OCI-LY1 (cell line): ENCODE results near the gene TRAPPC5.

Experiments used
- H2AFZ ChIP-seq: fragments of 200-600 bp; sonication (generic), shearing (Covaris generic); 2 replicates; pipeline ENCODE4 v1.6.0; 2014; ENCODE audit warnings: antibody characterized with exemption, mild to moderate bottlenecking, low read length
- H3F3A ChIP-seq: fragments of 200-600 bp; sonication (generic), shearing (Covaris generic); 2 replicates; pipeline ENCODE4 v1.6.0; 2014; ENCODE audit warnings: mild to moderate bottlenecking, antibody characterized with exemption, low read length, moderate library complexity; ENCODE audit not compliant: insufficient read depth
- H3K27ac ChIP-seq: fragments of 200-600 bp; sonication (generic); 2 replicates; pipeline ENCODE4 v1.5.1; 2014; ENCODE audit warnings: low read length, mixed run types, mild to moderate bottlenecking, low read depth; ENCODE audit not compliant: poor library complexity, severe bottlenecking
- H3K27me3 ChIP-seq: fragments of 200-600 bp; sonication (generic); 2 replicates; pipeline ENCODE4 v1.6.0; 2014; ENCODE audit warnings: antibody characterized with exemption, mild to moderate bottlenecking, low read length, moderate library complexity; ENCODE audit not compliant: insufficient read depth
- H3K36me3 ChIP-seq: fragments of 200-600 bp; sonication (generic); 2 replicates; pipeline ENCODE4 v1.6.1; 2014; ENCODE audit warnings: mild to moderate bottlenecking, antibody characterized with exemption, low read length, moderate library complexity, mixed read lengths; ENCODE audit not compliant: insufficient read depth
- H3K4me1 ChIP-seq: fragments of 200-600 bp; sonication (generic); 2 replicates; pipeline ENCODE4 v1.5.1; 2014; ENCODE audit warnings: mild to moderate bottlenecking, low read length, moderate library complexity; ENCODE audit not compliant: insufficient read depth, severe bottlenecking
- H3K4me2 ChIP-seq: fragments of 200-600 bp; sonication (generic), shearing (Covaris generic); 2 replicates; pipeline ENCODE4 v1.6.1; 2014; ENCODE audit warnings: low read length
- H3K4me3 ChIP-seq: fragments of 200-600 bp; sonication (generic); 2 replicates; pipeline ENCODE4 v1.5.1; 2014; ENCODE audit warnings: low read length, low read depth, mild to moderate bottlenecking, mixed read lengths; ENCODE audit not compliant: poor library complexity, severe bottlenecking
- H3K79me2 ChIP-seq: fragments of 200-600 bp; shearing (Covaris generic); 2 replicates; pipeline ENCODE4 v1.6.1; 2016; ENCODE audit warnings: mixed run types, low read length, mixed read lengths; ENCODE audit not compliant: insufficient read depth
- H3K9ac ChIP-seq: fragments of 200-600 bp; sonication (generic), shearing (Covaris generic); 2 replicates; pipeline ENCODE4 v1.6.1; 2014; ENCODE audit warnings: mild to moderate bottlenecking, low read length, mixed read lengths
- H3K9me2 ChIP-seq: fragments of 200-600 bp; sonication (generic), shearing (Covaris generic); 2 replicates; pipeline ENCODE4 v1.6.1; 2014; ENCODE audit warnings: low read depth, mild to moderate bottlenecking, low read length, mixed read lengths
- H3K9me3 ChIP-seq: fragments of 200-600 bp; shearing (Covaris generic); 2 replicates; pipeline ENCODE4 v1.6.1; 2014; ENCODE audit warnings: low read length, mixed read lengths
- H4K20me1 ChIP-seq: fragments of 200-600 bp; sonication (generic), shearing (Covaris generic); 2 replicates; pipeline ENCODE4 v1.6.0; 2016; ENCODE audit warnings: mild to moderate bottlenecking, low read length; ENCODE audit not compliant: insufficient read depth
- EZH2 ChIP-seq: fragments of 200-600 bp; sonication (generic), shearing (Covaris generic); IDR thresholded peaks from 2 replicates; pipeline ENCODE4 v1.8.0; 2017; ENCODE audit warnings: borderline replicate concordance, mixed run types, mild to moderate bottlenecking, antibody characterized with exemption, low read length, moderate library complexity, mixed read lengths
- TF ChIP-seq, protein P1 (sequence below): fragments of 200-600 bp; sonication (generic), shearing (Covaris generic); IDR thresholded peaks from 2 replicates; pipeline ENCODE4 v1.5.1; 2017; ENCODE audit warnings: mild to moderate bottlenecking, antibody characterized with exemption, low read length, moderate library complexity, mixed read lengths

TRAPPC5 gene

DNA sequence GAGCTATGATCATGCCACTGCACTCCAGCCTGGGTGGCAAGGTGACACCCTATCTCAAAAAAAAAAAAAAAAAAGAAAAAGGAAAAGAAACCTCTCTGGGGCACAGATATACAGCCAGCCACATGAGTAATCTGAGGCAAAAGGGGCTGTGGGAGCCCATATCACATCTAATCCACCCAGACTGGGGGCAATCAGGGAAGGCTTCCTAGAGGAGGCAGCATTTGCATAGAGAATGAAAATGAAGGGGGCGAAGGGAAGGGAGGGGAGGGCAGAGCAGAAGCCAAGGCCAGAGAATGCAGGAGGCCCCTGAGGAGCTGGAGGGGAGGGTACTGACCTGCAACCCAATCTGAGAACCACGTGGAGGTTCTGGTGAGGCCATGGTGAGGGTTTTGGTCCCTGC is 30.5 kb upstream of the TRAPPC5 start:
- Histone ChIP-seq H3K9me3 (no peaks in the 10 kb centered on the region), H3K9me2 (no peaks in the 10 kb centered on the region), H3K4me2 (no peak overlapping the region), H3F3A (no peaks in the 10 kb centered on the region), H2AFZ (no peak overlapping the region), H3K27ac (no peak overlapping the region), H3K4me1 (peaks cover 5% of the 10 kb centered on the region), H3K36me3 (peaks cover 17% of the 10 kb centered on the region), H3K9ac (no peak overlapping the region), H3K79me2 (no peaks in the 10 kb centered on the region), H3K4me3 (no peak overlapping the region), H4K20me1 (no peaks in the 10 kb centered on the region), H3K27me3 (0 out of 2 replicates have a peak, but pooled peaks cover 6% of the 10 kb centered on the region)
- TF ChIP-seq EZH2, result no peak
- TF ChIP-seq, protein P1, sequence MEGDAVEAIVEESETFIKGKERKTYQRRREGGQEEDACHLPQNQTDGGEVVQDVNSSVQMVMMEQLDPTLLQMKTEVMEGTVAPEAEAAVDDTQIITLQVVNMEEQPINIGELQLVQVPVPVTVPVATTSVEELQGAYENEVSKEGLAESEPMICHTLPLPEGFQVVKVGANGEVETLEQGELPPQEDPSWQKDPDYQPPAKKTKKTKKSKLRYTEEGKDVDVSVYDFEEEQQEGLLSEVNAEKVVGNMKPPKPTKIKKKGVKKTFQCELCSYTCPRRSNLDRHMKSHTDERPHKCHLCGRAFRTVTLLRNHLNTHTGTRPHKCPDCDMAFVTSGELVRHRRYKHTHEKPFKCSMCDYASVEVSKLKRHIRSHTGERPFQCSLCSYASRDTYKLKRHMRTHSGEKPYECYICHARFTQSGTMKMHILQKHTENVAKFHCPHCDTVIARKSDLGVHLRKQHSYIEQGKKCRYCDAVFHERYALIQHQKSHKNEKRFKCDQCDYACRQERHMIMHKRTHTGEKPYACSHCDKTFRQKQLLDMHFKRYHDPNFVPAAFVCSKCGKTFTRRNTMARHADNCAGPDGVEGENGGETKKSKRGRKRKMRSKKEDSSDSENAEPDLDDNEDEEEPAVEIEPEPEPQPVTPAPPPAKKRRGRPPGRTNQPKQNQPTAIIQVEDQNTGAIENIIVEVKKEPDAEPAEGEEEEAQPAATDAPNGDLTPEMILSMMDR, result no peak

DNA sequence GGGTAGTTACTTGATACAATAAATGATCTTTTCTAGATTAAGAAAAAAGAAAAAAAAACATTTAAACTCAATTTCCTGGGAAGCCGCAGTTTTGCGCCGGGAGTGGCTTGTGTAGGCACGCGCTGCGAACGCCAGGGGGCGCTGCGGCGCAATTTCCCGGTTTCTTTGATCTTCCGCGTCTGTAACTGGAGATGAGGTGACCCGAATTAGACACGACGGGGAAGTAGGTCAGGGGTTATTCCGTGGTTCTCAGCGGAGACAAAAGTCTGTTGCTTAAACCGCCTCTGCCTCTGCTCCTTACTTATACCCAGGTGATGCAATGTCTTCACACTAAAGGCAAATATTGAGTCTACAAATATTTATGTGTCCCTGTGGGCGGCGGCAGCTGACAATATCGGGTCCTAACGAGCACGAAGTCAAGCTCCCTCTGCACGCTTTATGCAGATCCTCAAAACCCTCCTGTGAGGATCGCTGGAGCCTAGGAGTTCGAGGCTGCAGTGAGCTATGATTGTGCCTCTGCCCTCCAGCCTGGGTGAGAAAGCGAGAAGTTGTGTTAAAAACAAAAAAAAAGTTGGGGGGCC is 28.5 kb upstream of the TRAPPC5 start:
- 0 out of 2 replicates have a peak, but pooled peaks cover 6% of the 10 kb centered on the region for H3K27me3 ChIP-seq
- peaks cover 8% of the 10 kb centered on the region; the same call in 1 of the 2 replicates for H3K36me3 ChIP-seq
- no peaks in the 10 kb centered on the region for H3K9me3 ChIP-seq
- peaks cover 5% of the 10 kb centered on the region for H3K4me1 ChIP-seq
- no peak for TF ChIP-seq EZH2
- TF ChIP-seq, protein P1, result peak; percentile 96
- no peak overlapping the region for H3K27ac ChIP-seq
- no peaks in the 10 kb centered on the region for H3F3A ChIP-seq
- H2AFZ ChIP-seq, result peak overlapping the region; percentile 88; the same call in 1 of the 2 replicates
- H3K9me2 ChIP-seq, result no peaks in the 10 kb centered on the region
- peak overlapping the region; percentile 47 for H3K4me3 ChIP-seq
- H3K9ac ChIP-seq, result no peak overlapping the region; the same call in 1 of the 2 replicates
- peak overlapping the region; percentile 92 for H3K4me2 ChIP-seq
- no peaks in the 10 kb centered on the region for H4K20me1 ChIP-seq
- H3K79me2 ChIP-seq, result no peaks in the 10 kb centered on the region

DNA sequence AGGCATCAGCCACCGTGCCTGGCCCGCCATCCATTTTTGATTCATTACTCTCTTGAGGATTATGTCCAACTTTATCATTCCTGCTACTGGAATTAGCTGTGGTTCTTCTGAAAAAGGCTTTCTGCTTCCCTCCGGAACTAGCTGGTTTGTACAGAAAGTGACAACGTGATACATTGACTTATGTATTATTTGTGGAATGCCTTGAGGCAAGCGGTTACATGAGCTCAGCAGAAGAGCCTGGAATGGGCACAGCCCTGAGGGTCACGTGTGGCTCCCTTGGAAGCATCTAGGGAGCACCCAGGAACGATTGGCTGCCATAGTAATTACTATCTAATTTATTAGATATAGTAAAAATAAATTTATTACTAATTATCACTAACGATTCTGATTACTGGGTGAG is 26.2 kb upstream of the TRAPPC5 start:
- Histone ChIP-seq H3K4me2 (no peak overlapping the region), H3K36me3 (no peaks in the 10 kb centered on the region), H3K4me3 (no peak overlapping the region), H3K27ac (no peak overlapping the region), H4K20me1 (no peaks in the 10 kb centered on the region), H3K79me2 (no peaks in the 10 kb centered on the region), H3K9ac (no peak overlapping the region), H3K4me1 (peaks cover 13% of the 10 kb centered on the region), H3K9me2 (no peaks in the 10 kb centered on the region), H3K27me3 (0 out of 2 replicates have a peak, but pooled peaks cover 3% of the 10 kb centered on the region), H2AFZ (no peak overlapping the region), H3F3A (no peaks in the 10 kb centered on the region), H3K9me3 (no peaks in the 10 kb centered on the region)
- TF ChIP-seq EZH2, result no peak

DNA sequence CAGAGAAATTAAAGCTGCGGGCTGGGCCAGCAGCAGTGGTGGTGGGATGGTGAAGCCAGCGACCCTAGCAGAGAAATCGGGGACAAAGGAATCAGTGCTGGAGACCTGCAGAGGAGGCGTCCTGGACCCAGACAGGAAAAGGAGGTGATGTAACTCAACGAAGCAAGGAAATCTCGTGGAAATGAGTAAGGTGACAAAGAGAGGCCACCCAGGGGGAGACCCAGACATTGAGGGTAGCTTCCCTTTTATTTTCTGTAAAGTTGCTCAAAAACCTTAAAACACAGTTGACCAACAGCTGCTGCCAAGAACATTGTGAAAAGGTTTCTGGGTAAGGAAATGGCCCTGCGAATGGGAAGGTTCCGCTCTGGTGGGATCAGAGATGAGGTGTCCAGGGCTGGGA is 25.1 kb upstream of the TRAPPC5 start:
- H2AFZ ChIP-seq, result no peak overlapping the region
- H3K9ac ChIP-seq, result no peak overlapping the region
- no peak overlapping the region for H3K27ac ChIP-seq
- H3K4me1 ChIP-seq, result peaks cover 13% of the 10 kb centered on the region
- H3F3A ChIP-seq, result no peaks in the 10 kb centered on the region
- no peak overlapping the region for H3K4me3 ChIP-seq
- no peaks in the 10 kb centered on the region for H3K79me2 ChIP-seq
- H3K9me3 ChIP-seq, result no peaks in the 10 kb centered on the region
- no peaks in the 10 kb centered on the region for H4K20me1 ChIP-seq
- TF ChIP-seq EZH2, result no peak
- TF ChIP-seq, protein P1, result no peak
- H3K36me3 ChIP-seq, result no peaks in the 10 kb centered on the region
- H3K27me3 ChIP-seq, result 0 out of 2 replicates have a peak, but pooled peaks cover 3% of the 10 kb centered on the region
- no peaks in the 10 kb centered on the region for H3K9me2 ChIP-seq
- no peak overlapping the region for H3K4me2 ChIP-seq
